HG03280 (cell line): Measurements from ENCODE around the gene KIFC1.
"Not testable (repeated sequence)": the region's sequence is repeated elsewhere in the genome, so short reads cannot be mapped to it uniquely, and the experiment has no call there.

Source experiments
- ATAC-seq: cut with Tn5 transposase; IDR thresholded peaks from one replicate; pipeline ENCODE4 v1.9.1; 2021; ENCODE audit warnings: mild to moderate bottlenecking, moderate library complexity; ENCODE audit not compliant: unreplicated experiment

The KIFC1 gene, protein sequence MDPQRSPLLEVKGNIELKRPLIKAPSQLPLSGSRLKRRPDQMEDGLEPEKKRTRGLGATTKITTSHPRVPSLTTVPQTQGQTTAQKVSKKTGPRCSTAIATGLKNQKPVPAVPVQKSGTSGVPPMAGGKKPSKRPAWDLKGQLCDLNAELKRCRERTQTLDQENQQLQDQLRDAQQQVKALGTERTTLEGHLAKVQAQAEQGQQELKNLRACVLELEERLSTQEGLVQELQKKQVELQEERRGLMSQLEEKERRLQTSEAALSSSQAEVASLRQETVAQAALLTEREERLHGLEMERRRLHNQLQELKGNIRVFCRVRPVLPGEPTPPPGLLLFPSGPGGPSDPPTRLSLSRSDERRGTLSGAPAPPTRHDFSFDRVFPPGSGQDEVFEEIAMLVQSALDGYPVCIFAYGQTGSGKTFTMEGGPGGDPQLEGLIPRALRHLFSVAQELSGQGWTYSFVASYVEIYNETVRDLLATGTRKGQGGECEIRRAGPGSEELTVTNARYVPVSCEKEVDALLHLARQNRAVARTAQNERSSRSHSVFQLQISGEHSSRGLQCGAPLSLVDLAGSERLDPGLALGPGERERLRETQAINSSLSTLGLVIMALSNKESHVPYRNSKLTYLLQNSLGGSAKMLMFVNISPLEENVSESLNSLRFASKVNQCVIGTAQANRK

DNA sequence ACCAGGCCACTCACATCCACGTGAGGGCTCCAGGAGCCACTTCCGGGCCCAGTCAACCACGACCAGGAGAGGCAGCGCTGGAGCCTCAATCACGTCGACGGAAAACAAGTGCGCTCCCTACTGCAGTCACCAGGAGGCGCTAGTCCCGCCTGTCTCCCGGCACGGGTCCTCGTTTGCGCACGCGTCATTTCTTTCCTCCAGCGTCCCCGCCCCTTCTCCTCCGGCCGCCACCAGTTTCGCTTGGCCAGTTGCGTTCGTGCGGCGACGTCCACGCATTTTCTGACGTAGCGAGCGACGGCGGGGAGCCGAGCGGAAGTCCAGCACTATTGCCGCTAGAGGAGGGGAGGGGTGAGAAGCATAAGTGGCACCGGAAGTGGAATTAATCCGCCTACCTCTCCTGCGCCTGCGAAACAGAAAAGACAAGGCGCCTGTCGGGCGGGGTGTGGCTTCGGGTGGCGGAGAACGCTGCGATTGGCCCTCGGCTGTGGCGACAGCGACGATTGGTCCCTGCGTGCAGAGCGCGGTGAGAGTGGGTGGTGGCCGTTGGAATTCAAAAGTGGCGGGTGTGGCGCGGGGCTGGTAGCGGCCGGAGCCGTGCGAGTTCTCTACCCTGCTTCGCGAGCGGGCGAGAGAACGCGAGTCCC lies at the start of gene KIFC1:
Gene KIFC1 (plus strand): TSS at position 546 of the 644 bp plus-strand sequence. CDS start 163 bp downstream, outside the sequence.
- peak; percentile 88 for ATAC-seq

- not testable (repeated sequence) for ATAC-seq
Observed at GRCh38 chr6:33343606-33343952, 48.0 kb upstream of the KIFC1 start.

DNA sequence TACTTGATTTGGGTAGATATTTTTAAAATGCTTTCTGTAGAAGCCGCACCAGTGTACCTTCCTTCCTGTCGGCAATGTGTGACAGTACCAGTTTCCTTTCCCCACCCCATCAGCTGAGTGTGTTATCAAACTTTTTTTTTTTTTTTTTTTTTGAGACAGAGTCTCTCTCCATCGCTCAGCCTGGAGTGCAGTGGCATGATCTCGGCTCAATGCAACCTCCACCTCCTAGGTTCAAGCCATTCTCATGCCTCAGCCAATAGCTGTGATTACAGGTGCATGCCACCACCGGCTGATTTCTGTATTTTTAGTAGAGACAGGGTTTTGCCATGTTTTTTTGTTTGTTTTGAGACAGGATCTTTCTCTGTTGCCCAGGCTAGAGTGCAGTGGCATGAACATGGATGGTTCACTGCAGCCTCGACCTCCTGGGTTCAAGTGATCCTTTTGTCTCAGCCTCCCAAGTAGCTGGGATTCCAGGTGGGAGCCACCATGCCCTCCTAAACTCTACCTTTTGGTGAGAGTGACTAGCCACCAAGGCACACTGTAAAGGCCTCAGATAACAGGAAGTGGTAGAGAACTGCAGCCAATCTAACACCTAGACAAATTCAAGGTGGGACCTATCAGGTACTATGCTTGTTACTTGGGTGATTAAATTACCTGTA lies 47.5 kb upstream of the KIFC1 start:
- no peak for ATAC-seq

DNA sequence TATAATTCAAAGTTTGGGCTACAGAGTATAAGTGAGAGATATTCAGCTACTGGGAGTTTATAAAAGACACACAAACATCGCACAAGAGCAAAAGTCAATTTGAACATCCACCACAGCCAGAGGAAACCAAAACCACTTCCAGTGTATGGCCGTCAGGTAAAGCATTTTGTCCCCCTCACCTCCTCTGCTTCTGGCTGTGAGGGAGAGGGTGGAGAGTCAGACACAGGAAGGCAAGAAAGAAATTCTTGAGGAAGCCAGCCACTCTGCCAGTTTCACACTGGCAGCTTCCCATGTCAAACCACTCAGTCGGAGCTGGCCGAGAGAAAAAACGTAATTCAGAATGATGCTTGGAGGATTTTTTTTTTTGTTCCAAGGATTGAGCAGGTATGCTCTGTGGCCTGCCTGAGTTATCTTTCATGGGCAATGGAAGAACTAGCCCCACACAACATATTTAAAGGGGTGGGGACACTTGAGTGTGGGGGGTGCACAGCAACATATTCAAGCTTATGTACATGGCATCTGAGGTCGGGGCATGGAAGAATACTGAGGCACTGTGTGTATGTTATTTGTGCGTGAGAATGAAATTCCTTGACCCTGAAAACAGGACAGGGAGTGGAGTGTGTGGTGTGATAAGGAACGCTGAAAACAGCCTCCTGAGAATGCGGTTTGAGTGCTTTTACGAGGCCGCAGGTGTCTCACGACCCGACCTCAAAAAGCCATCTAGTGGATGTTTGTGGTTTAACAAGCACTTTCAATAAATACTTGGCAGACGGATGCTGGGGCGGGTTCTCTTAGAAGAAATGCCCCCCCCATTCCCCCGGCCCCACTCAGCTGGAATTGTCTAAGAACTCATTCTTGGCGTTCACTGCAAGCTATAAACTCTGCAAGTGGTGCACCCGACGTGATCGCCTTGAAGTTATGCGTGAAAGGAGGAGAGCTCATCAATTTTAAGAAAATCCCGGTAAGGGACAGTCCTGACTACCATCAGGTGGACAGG lies 46.6 kb upstream of the KIFC1 start:
- no peak for ATAC-seq

DNA sequence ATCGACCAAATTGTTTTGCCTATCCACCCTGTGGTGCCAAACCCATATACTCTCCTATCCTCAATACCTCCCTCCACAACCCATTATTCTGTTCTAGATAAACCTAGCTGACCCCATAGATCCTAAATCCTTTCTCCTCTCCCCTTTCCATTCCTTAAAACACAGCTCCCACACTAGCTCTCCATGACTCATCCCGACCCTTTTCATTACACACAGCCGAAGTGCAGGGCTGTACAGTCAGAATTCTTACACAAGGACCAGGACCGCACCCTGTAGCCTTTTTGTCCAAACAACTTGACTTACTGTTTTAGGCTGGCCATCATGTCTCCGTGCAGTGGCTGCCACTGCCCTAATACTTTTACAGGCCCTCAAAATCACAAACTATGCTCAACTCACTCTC lies 44.7 kb upstream of the KIFC1 start:
- not testable (repeated sequence) for ATAC-seq

DNA sequence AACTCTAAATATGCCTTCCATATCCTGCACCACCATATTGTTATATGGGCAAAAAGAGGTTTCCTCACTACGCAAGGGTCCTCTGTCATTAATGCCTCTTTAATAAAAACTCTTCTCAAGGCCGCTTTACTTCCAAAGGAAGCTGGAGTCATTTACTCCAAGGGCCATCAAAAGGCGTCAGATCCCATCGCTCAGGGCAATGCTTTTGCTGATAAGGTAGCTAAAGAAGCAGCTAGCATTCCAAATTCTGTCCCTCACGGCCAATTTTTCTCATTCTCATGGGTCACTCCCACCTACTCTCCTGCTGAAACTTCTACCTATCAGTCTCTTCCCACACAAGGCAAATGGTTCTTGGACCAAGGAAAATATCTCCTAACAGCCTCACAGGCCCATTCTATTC lies 43.8 kb upstream of the KIFC1 start:
- ATAC-seq = no peak

- ATAC-seq = not testable (repeated sequence)
Observed at GRCh38 chr6:33355860-33356259, 35.8 kb upstream of the KIFC1 start.

DNA sequence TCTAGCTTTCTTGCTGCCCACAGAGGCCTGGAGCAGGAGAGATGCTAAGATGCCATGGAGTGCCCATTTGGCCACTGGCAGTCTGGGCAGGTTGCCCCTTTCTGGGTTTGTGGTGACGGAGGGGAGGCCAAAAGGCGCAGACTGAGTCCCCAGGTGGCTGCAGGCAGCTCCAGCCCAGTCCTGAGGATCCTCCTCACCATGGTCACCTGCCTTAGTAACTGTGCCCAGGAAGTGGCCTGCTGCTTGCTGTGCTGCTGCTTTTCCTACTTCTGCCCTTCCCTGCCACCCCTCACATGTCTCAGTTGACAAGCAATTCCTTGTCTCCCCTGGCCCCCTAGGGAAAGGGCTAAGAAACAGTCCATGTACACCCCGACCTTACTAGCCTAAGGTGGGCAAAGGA lies 35.3 kb upstream of the KIFC1 start:
- ATAC-seq = no peak

DNA sequence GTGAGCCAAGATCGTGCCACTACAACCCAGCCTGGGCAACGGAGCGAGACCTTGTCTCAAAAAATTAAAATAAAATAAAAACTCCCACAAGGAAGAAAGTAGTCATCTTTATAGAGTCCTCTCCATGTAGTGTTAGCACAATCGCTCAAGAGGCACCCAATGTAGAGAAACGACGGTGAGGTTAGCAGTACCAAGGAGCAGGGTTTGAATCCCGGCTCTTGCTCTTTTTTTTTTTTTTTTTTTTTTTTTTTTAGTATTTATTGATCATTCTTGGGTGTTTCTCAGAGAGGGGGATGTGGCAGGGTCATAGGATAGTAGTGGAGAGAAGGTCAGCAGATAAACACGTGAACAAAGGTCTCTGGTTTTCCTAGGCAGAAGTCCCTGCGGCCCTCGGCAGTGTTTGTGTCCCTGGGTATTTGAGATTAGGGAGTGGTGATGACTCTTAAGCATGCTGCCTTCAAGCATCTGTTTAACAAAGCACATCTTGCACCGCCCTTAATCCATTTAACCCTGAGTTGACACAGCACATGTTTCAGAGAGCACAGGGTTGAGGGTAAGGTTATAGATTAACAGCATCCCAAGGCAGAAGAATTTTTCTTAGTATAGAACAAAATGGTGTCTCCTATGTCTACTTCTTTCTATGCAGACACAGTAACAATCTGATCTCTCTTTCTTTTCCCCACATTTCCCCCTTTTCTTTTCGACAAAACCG lies 34.3 kb upstream of the KIFC1 start:
- ATAC-seq = not testable (repeated sequence)

- ATAC-seq = no peak
Observed at GRCh38 chr6:33359331-33359730, 32.3 kb upstream of the KIFC1 start.

GRCh38 chr6:33363486-33363885 lies 28.1 kb upstream of the KIFC1 start:
- ATAC-seq = not testable (repeated sequence)

DNA sequence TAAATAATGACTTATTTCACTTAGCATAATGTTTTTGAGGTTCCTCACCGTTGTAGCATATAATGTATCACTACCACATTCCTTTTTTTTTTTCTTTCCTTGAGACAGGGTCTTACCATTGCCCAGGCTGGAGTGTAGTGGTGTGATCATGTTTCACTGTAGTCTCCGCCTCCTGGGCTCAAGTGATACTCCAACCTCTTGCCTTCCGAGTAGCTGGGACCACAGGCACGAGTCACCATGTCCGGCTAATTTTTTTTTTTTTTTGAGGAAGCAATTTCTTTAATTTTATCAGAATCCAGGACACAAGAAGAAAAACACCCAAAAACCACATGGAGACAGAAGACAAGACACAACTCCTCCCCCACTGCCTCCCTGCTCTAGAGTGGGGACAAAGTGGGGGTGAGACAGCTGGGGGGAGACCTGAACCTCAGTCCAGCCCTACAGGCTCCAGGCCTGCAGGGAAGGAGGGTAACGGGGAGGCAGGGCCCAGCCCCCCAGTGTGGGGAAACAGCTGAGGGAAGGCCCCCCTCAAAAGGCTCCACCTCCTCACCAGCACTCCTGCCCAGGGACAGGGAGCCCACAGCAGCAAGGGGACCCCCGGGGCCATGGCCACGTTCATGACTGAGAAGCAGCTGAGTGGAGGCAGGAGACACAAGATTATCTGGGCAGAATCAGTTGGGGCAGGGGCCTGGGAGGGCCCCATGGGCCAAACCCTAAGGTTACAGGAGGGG lies 27.0 kb upstream of the KIFC1 start:
- ATAC-seq = not testable (repeated sequence)

DNA sequence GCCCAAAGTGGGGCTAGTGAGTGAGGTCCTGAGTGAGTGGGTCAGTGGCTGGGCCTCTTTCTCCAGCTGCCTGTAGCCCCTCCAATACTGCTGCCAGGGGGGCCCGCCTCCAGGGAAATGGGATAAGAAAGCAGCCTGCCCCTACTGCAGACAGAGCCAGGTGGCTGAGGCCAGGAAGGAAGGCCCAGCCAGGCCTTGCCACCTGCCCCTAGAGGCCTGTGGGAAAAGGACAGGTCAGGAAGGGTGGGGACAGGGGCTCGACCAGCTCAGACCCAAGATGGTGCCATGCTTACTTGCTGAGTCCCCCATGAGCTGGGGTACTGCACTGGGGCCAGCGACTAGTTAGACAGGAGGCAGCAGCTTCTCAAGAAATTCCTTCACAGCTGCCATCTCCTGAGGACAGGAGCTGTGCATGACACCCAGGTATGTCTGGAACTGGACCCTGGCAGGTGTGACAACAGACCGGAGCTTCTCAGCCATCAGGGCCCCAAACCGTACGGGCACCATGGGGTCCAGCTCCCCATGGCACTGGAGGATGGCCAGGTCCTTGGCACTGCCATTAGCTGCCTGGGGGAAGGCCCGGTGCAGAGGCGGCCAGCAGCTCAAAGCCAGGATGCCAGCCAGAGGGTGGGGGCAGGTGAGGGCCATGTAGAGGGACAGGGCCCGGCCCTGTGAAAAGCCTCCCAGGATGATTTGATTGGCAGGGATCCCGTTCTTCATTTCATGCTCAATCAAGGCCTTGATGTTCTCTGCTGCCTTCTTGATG lies 26.2 kb upstream of the KIFC1 start:
- not testable (repeated sequence) for ATAC-seq

DNA sequence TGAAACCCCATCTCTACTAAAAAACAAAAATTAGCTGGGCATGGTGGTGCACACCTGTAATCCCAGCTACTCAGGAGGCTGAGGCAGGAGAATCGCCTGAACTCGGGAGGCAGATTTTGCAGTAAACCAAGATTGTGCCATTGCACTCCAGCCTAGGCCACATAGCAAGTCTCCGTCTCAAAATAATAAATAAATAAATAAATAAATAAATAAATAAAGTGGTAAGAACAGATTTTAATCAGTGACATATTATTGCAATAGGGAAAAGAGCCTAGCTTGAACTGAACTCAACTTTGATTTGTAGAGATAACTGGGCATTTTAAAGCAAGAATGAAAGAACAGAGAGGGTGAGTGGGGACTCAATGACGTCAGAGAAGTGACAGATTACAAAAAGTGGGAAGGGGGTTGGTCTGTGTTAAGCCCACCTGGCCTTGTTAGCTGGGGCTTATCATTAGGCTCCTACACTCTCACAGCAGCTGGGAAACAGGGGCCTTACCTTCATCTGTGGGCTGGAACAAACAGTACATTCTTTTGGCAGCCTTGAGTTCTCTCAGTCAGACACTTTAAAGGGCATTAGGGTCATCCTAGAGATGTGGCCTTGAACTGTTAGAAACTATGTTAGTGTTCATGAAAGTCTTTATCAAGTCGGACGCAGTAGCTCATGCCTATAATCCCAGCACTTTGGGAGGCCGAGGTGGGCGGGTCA lies 24.5 kb upstream of the KIFC1 start:
- no peak for ATAC-seq

GRCh38 chr6:33367715-33368025 lies 24.0 kb upstream of the KIFC1 start:
- not testable (repeated sequence) for ATAC-seq

DNA sequence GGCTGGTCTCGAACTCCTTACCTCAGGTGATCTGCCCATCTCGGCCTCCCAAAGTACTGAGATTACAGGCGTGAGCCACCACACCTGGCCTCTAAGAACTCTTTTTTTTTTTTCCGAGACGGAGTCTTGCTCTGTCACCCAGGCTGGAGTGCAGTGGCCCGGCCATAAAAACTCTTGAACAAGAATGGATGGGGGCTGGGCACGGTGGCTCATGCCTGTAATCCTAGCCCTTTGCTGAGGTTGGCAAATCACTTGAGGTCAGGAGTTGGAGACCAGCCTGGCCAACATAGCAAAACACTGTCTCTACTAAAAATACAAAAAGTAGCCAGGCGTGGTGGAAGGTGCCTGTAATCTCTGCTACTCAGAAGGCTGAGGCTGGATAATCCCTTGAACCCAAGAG lies 19.7 kb upstream of the KIFC1 start:
- ATAC-seq = not testable (repeated sequence)

GRCh38 chr6:33372526-33373123 lies 19.0 kb upstream of the KIFC1 start:
- no peak for ATAC-seq
